NCI-H1105 treated with DMSO at 0.1 percent for 48 hours (cell line): ENCODE measurements around the gene THOC3.
"Not testable (repeated sequence)": the region's sequence is repeated elsewhere in the genome, so short reads cannot be mapped to it uniquely, and the experiment has no call there.

ENCODE experiments used
- DNase-seq: peaks from one replicate; lab custom pipeline; 2025; lab: John Stamatoyannopoulos, UW

The THOC3 gene

DNA sequence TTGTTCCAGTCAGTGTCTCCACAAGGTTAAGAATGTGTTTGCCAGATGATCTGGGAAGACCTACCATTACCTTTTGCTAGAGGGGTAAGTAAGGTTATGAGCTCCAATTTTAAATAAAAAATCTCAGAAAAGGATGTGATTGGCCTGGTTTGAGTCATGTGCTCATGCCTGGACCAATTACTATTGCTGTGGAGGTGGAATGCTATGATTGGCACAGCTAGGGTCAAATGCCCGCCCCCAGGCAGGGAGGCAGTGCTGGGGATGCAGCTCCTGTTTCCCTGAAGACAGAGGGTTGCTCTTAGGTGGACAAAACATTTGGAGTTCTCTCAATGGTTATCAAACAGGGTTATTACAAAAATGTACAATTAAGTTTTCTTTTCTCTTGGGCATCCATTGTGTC is 29.6 kb downstream of the THOC3 start:
- DNase-seq, result not testable (repeated sequence)

DNA sequence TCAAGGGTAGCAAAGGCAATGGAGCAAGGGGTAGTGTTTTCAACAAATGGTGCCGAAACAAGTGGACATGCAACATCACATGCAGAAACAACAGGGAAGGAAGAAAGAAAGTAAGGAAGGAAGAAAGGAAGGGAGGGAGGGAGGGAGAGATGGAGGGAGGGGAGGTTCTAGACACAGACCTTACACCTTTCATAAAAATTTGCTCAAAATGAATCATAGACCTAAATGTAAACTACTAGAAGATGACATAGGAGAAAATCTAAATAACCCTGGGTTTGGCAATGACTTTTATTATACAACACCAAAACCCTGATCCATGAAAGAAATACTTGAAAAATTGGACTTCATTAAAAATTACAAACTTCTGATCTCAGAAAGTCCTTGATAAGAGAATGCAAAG is 39.4 kb downstream of the THOC3 start:
- DNase-seq, result not testable (repeated sequence)

DNA sequence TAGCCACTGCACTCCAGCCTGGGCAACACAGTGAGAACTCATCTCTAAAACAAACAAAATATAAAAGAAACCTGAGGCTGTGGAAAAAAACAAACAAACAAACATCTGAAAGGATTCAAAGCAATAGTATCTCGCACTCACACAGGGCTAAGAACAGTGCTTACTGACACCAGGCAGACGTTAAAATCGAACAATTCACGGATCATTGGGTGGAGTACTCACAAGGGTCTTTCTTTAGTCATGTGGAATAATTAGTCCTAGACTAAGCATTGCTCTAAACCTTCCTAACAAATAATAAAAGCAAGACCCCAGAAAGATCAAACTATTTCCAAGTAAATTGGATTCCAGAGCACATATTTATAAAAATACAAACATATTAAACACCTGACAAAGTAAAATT is 43.0 kb downstream of the THOC3 start:
- DNase-seq, result not testable (repeated sequence)

DNA sequence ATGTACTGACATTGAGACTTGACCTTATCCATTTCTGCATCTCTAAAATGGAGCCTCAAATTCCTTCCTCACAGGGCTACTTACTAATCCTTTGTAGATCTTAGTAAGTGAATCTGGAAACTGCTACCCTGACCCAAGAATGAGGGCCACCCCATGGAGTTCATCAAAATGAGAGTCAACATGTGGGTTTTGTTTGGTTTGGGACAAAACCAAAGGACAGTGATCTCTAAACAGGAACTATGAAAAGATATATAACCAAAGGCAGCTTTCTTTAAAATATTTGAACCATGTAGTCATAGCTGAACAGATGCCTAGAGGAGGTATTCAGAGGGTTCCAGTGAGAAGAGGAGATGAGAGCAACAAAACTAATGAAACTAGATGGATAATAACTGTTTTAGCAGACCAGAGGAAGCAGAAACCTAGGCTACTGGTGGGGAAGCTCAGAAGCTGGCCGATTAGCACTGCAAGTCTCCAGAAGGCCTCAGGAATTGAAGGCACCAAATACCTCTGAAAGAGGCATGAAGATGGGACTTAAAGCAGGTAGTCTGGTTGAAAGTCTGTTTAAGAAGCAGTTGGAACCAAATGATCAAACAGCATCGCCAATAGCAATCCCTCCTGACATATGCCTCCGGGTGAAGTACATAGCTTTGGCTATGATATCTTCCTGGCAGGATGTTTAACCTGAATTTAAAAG is 45.8 kb downstream of the THOC3 start:
- DNase-seq, result no peak

DNA sequence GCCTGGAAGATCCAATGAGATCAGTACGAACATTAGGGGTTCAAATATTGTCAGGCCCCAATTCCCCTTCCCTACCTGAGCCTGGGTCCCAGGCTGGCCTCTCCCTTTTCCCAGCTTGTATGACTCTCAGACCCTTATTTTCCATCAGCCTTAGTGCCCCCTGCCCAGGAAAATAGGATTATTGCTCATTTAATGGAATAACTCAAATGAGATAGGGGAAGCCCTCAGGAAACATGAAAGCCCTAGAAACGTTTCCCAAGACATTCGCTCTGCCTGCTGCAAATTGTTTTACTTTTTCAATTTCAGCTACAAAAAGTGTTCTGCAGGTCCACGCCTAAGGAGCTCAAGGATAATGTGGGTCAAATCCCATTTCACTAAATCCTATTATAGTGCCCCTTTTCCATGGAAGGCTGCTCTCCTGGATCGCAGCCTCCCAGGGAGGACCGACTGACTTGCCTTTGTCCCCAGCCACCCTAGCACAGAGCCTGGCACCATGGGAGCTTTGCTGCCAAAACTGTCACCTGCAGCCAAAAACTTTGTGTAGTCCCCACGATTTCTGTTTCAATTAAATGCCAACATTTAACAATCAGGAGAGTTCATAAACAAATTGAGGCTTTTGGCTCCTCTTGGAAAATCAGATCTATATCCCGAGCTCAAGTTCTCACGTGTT is 46.9 kb downstream of the THOC3 start:
- DNase-seq, result no peak

DNA sequence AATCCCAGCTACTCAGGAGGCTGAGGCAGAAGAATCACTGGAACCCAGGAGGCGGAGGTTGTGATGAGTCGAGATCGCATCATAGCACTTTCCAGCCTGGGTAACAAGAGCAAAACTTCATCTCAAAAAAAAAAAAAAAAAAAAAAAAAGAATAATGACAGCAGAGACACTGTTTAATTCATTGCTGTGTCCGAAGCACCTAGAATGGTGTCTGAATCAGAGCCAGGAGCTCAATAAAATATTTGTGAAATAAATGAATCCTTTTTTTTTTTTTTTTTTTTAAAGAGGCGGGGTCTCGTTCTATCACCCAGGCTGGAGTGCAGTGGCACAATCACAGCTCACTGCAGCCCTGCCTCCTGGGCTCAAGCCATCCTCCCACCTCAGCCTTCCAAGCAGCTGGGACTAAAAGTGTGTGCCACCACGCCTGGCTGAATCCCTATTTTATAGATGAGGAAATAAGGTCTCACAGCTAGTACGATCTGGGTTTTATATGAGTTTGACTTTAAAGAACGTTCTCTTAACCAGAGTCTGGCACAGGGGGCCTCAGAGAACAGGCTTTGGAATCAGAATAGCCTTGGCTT is 47.8 kb downstream of the THOC3 start:
- DNase-seq, result no peak

DNA sequence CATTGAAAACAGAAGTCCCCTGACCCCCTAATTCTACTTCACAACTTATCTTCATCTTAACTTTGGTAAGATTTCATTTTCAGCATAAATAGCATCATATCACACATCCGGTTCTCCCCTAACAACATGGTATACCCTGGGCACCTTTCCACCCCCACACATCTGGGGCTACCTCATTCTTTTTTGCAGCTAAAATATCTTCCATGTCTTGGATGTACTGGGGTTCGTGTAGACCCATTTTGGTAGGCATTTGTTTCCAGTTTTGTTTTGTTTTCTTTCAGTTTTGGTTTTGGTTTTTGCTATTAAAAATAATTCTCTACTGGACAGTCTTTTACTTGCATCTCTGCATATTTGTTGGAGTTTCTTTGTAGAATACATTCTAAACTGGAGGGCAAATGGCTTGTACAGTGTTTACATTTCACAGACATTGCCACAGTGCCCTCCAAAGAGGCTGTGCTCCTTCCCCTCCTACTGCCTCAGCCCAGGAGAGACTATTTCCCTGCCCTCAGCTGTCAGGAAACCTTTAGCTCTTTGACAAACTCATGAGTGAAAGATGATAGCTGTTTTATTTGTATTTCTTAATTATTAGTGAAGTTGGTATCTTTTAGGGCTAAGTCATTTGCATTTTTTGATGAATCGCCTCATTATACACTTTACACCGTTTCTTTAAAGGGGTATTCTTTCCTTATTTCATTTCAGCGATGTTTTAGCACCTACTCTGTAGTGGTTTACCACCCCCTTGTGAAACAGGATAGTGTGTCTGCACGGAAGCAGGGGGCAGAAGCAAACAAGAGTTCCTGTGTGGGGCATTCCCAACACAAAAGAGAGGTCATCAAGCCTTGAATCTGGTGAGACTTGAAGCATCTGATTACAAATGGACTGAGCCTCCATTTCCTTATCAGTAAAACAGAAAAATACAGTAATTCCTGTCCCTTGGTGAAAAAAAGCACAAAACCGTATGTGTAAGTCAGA is 52.8 kb downstream of the THOC3 start:
- DNase-seq, result not testable (repeated sequence)

DNA sequence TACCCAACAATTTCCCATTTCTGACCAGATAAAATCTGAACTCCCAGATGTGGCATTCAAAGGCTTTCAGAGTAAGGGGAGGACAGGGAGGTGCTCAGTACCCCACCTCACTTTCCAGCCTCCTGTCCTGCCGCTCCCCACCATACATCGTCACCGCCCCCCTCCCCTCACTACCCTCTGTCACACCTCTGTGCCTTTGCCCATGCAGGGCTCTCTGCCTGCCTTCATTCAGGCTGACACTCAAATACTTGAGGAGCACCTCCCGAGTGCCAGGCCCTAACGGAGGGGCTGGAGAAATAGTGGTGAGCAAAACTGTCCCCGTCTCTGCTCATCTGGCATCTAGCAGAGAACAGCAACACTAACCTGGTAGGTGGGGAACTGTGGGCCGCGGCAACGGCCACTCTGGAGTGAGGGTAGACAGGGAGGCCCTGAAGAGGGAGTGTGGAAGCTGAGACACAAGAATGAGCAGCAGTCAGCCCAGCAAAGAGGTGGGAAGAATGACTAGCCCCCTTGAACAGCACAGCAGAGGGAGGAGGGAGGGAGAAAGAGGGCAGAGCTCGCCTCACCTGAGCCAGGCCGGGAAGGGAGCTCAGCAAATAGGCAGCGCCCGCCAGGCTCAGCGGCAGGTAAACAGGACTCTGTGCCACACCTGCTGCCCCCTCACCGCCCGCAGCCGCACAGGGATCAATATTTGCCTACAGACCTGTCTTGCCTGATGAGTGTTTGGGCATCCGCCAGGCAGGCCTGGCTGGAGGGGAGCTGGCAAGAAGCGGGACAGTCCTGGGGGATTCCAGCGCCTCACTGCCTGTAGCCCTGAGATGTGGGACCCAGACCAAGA is 54.1 kb downstream of the THOC3 start:
- DNase-seq, result not testable (repeated sequence)

DNA sequence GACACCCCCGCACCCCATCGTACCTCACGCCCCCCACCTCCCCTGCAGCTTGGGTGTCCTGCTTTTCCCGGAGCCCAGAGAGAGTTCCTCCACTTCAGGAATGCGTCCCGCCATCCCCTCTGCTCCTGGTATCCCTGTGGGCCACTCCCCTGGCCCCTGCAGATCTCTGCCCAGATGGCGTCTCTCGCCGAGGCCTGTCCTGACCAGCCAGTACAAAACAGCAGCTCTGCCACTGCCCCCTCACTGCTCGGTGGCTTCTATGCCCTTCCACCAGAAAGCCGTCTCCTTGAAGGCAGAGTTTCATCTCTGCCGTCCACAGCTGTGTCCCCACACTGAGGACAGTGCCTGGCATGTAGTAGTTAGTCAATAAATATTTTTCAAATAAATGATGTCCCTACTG is 58.0 kb downstream of the THOC3 start:
- DNase-seq, result not testable (repeated sequence)
